ENCODE data around the gene TPSD1. TPM values are rescaled to one million over a fixed set of nuclear protein-coding genes. Genes with fewer than 3 reads are reported as not detected.
A peak's percentile ranks its signal among the peaks of the same experiment; 100 is the strongest.
"Not testable (repeated sequence)": the region's sequence is repeated elsewhere in the genome, so short reads cannot be mapped to it uniquely, and the experiment has no call there.

Gene TPSD1
- total and polyA plus RNA-seq, 5 donors: 0.16 to 0.85 (median 0.26) TPM; not detected in 2

- ATAC-seq (no peak), DNase-seq (peak in 1 of 3 donors; percentile 43)
- Histone ChIP-seq H3K27me3 (ENCODE audit: control insufficient read depth, insufficient read depth) (no peaks in the 10 kb centered on the region), H3K4me3 (ENCODE audit: low read length) (no peak overlapping the region), H3K9me3 (ENCODE audit: control insufficient read depth, low read length) (no peaks in the 10 kb centered on the region), H3K4me1 (ENCODE audit: control insufficient read depth, insufficient read depth, low read length) (no peaks in the 10 kb centered on the region), H3K27ac (ENCODE audit: low read length) (no peak overlapping the region)
- intact Hi-C loops (cut with DNase I): no loop called here
- WGBS: 82% methylated on average over 40 of the region's 40 CpGs
Measured at GRCh38 chr16:1221628-1222552, 34.0 kb upstream of the TPSD1 start.

GRCh38 chr16:1222553-1223354 lies 33.1 kb upstream of the TPSD1 start:
- no peaks in the 10 kb centered on the region for H3K4me1 ChIP-seq (ENCODE audit: control insufficient read depth, insufficient read depth, low read length)
- no peaks in the 10 kb centered on the region for H3K27me3 ChIP-seq (ENCODE audit: control insufficient read depth, insufficient read depth)
- no peak overlapping the region for H3K27ac ChIP-seq (ENCODE audit: low read length)
- intact Hi-C loops (cut with DNase I): no loop called here
- DNase-seq (peak in 1 of 3 donors; percentile 39), ATAC-seq (no peak)
- 73% methylated on average over 25 of the region's 25 CpGs for WGBS
- H3K4me3 ChIP-seq (ENCODE audit: low read length): no peak overlapping the region
- H3K9me3 ChIP-seq (ENCODE audit: control insufficient read depth, low read length): no peaks in the 10 kb centered on the region

- Histone ChIP-seq H3K4me1 (ENCODE audit: control insufficient read depth, insufficient read depth, low read length) (no peaks in the 10 kb centered on the region), H3K27ac (ENCODE audit: low read length) (no peak overlapping the region), H3K27me3 (ENCODE audit: control insufficient read depth, insufficient read depth) (no peaks in the 10 kb centered on the region), H3K9me3 (ENCODE audit: control insufficient read depth, low read length) (no peaks in the 10 kb centered on the region), H3K4me3 (ENCODE audit: low read length) (no peak overlapping the region)
- DNase-seq (peak in 1 of 3 donors; percentile 24), ATAC-seq (no peak)
- WGBS: 85% methylated on average over 38 of the region's 38 CpGs
- intact Hi-C loops (cut with DNase I): no loop called here
Measured at GRCh38 chr16:1223355-1224214, 32.3 kb upstream of the TPSD1 start.

- ATAC-seq (no peak), DNase-seq (peak in 1 of 3 donors; percentile 13)
- 76% methylated on average over 9 of the region's 9 CpGs for WGBS
- no peak overlapping the region for H3K27ac ChIP-seq (ENCODE audit: low read length)
- H3K9me3 ChIP-seq (ENCODE audit: control insufficient read depth, low read length): no peaks in the 10 kb centered on the region
- H3K4me3 ChIP-seq (ENCODE audit: low read length): no peak overlapping the region
- H3K27me3 ChIP-seq (ENCODE audit: control insufficient read depth, insufficient read depth): no peaks in the 10 kb centered on the region
- intact Hi-C loops (cut with DNase I): no loop called here
- no peaks in the 10 kb centered on the region for H3K4me1 ChIP-seq (ENCODE audit: control insufficient read depth, insufficient read depth, low read length)
Measured at GRCh38 chr16:1224558-1224957, 31.3 kb upstream of the TPSD1 start.

GRCh38 chr16:1225051-1225451 lies 30.8 kb upstream of the TPSD1 start, which contains the start of gene TPSG1:
Gene TPSG1 (minus strand): TSS chr16:1225268. CDS start chr16:1225252, 16 bp downstream.
- DNase-seq (peak in 1 of 3 donors; percentile 36), ATAC-seq (no peak)
- 62% methylated on average over 10 of the region's 10 CpGs for WGBS
- Histone ChIP-seq H3K27ac (ENCODE audit: low read length) (no peak within 1 kb of the TSS), H3K27me3 (ENCODE audit: control insufficient read depth, insufficient read depth) (no peaks in the 10 kb centered on the region), H3K4me3 (ENCODE audit: low read length) (no peak within 1 kb of the TSS), H3K9me3 (ENCODE audit: control insufficient read depth, low read length) (no peaks in the 10 kb centered on the region), H3K4me1 (ENCODE audit: control insufficient read depth, insufficient read depth, low read length) (no peaks in the 10 kb centered on the region)
- intact Hi-C loops (cut with DNase I): no loop called here

- H3K27ac ChIP-seq (ENCODE audit: low read length); H3K4me1 ChIP-seq (ENCODE audit: control insufficient read depth, insufficient read depth, low read length); H3K4me3 ChIP-seq (ENCODE audit: low read length); H3K27me3 ChIP-seq (ENCODE audit: control insufficient read depth, insufficient read depth); intact Hi-C loops (cut with DNase I); H3K9me3 ChIP-seq (ENCODE audit: control insufficient read depth, low read length); ATAC-seq: not testable (repeated sequence)
- 51% methylated on average over 24 of the region's 24 CpGs for WGBS
- peak in 2 of 3 donors; percentile 47 to 63 for DNase-seq
Measured at GRCh38 chr16:1225728-1226311, 30.0 kb upstream of the TPSD1 start.

- H3K9me3 ChIP-seq (ENCODE audit: control insufficient read depth, low read length); H3K27ac ChIP-seq (ENCODE audit: low read length); intact Hi-C loops (cut with DNase I); H3K4me3 ChIP-seq (ENCODE audit: low read length); ATAC-seq; H3K27me3 ChIP-seq (ENCODE audit: control insufficient read depth, insufficient read depth); H3K4me1 ChIP-seq (ENCODE audit: control insufficient read depth, insufficient read depth, low read length): not testable (repeated sequence)
- peak in 2 of 3 donors; percentile 22 to 28 for DNase-seq
- WGBS: 43% methylated on average over 13 of the region's 14 CpGs
Measured at GRCh38 chr16:1226692-1227091, 29.2 kb upstream of the TPSD1 start.

GRCh38 chr16:1228227-1228626 lies 27.6 kb upstream of the TPSD1 start:
- peak in 2 of 3 donors; percentile 23 to 32 for DNase-seq
- intact Hi-C loops (cut with DNase I); H3K9me3 ChIP-seq (ENCODE audit: control insufficient read depth, low read length): not testable (repeated sequence)

GRCh38 chr16:1229476-1229875 lies 26.4 kb upstream of the TPSD1 start:
- H3K27me3 ChIP-seq (ENCODE audit: control insufficient read depth, insufficient read depth); intact Hi-C loops (cut with DNase I); H3K4me1 ChIP-seq (ENCODE audit: control insufficient read depth, insufficient read depth, low read length); ATAC-seq; H3K27ac ChIP-seq (ENCODE audit: low read length); H3K9me3 ChIP-seq (ENCODE audit: control insufficient read depth, low read length); DNase-seq; H3K4me3 ChIP-seq (ENCODE audit: low read length): not testable (repeated sequence)
- WGBS: 88% methylated on average over 11 of the region's 13 CpGs

More at GRCh38 chr16:1228227-1228626, 27.6 kb upstream of the TPSD1 start:
- H3K4me1 ChIP-seq (ENCODE audit: control insufficient read depth, insufficient read depth, low read length); H3K27me3 ChIP-seq (ENCODE audit: control insufficient read depth, insufficient read depth); H3K4me3 ChIP-seq (ENCODE audit: low read length); ATAC-seq; H3K27ac ChIP-seq (ENCODE audit: low read length): not testable (repeated sequence)
- WGBS: 76% methylated on average over 7 of the region's 7 CpGs

- ATAC-seq; H3K27ac ChIP-seq (ENCODE audit: low read length); H3K4me3 ChIP-seq (ENCODE audit: low read length); H3K27me3 ChIP-seq (ENCODE audit: control insufficient read depth, insufficient read depth); H3K9me3 ChIP-seq (ENCODE audit: control insufficient read depth, low read length); H3K4me1 ChIP-seq (ENCODE audit: control insufficient read depth, insufficient read depth, low read length); DNase-seq; intact Hi-C loops (cut with DNase I): not testable (repeated sequence)
- WGBS: 59% methylated on average over 6 of the region's 11 CpGs
Measured at GRCh38 chr16:1230084-1230470, 25.8 kb upstream of the TPSD1 start, which contains the start of gene TPSB2. Gene TPSB2 (minus strand): TSS chr16:1230184. CDS start chr16:1229951, 233 bp downstream.
